Liver (tissue), 3 donors: ENCODE measurements around the gene UBXN6.

Source experiments
- CTCF ChIP-seq: fragments of 150-350 bp; IDR thresholded peaks from 2 replicates; pipeline ENCODE4 v1.5.1; 2017; ENCODE audit warnings: improper control_type of control experiment, low read depth, low read length; ENCODE audit not compliant: missing input control
- EGR1 ChIP-seq, 2 donors: IDR thresholded peaks; 2 replicates each; pipeline ENCODE4 v1.6.1; 2016 to 2018; ENCODE audit warnings: antibody characterized with exemption in 2 of 2, low read depth in 2 of 2
- JUND ChIP-seq, 2 donors: IDR thresholded peaks; 2 replicates each; pipeline ENCODE4 v1.6.1; 2016; ENCODE audit warnings: antibody characterized with exemption in 2 of 2
- RAD21 ChIP-seq, 2 donors: IDR thresholded peaks; 2 replicates each; pipeline ENCODE4 v1.6.1; 2016; ENCODE audit warnings: antibody characterized with exemption in 2 of 2, mild to moderate bottlenecking in 2 of 2
- REST ChIP-seq: IDR thresholded peaks from 2 replicates; pipeline ENCODE4 v1.6.1; 2016; ENCODE audit warnings: antibody characterized with exemption, mild to moderate bottlenecking
- YY1 ChIP-seq: IDR thresholded peaks from 2 replicates; pipeline ENCODE4 v1.6.1; 2016; ENCODE audit warnings: antibody characterized with exemption, mild to moderate bottlenecking
- donor health status: healthy.
- donor health status: healthy.

GRCh38 chr19:4425537-4425936, 32.1 kb downstream of the UBXN6 start:
- TF ChIP-seq CTCF (no peak), YY1 (no peak), JUND (IDR thresholded peaks at IDR 0.05) (no peak), REST (no peak), EGR1 (IDR thresholded peaks at IDR 0.05; ENCODE audit: low read depth in 2 of 2) (no peak), RAD21 (IDR thresholded peaks at IDR 0.05) (no peak)
